ENCODE results near the gene DAAM2. TPM values are rescaled to one million over a fixed set of nuclear protein-coding genes. Genes with fewer than 3 reads are reported as not detected.

Gene DAAM2
- polyA plus RNA-seq, 1 donor: 17.8 TPM

- DNase-seq: no peak
- Histone ChIP-seq H3K4me3 (ENCODE audit: low read length) (no peak overlapping the region), H3K36me3 (ENCODE audit: control insufficient read depth, insufficient read depth, low read length) (peaks cover 22% of the 10 kb centered on the region), H3K27ac (ENCODE audit: low read length) (no peak overlapping the region), H3K4me1 (ENCODE audit: control insufficient read depth, insufficient read depth, low read length) (no peaks in the 10 kb centered on the region), H3K27me3 (ENCODE audit: control insufficient read depth, insufficient read depth, low read length) (no peaks in the 10 kb centered on the region), H3K9me3 (ENCODE audit: control insufficient read depth, low read depth, low read length) (no peaks in the 10 kb centered on the region)
- WGBS (ENCODE audit: insufficient coverage, low lambda C conversion rate): 58% methylated on average over 2 of the region's 4 CpGs
Observed at GRCh38 chr6:39880594-39880993, 88.4 kb downstream of the DAAM2 start.

- no peaks in the 10 kb centered on the region for H3K27me3 ChIP-seq (ENCODE audit: control insufficient read depth, insufficient read depth, low read length)
- no peak overlapping the region for H3K4me3 ChIP-seq (ENCODE audit: low read length)
- H3K36me3 ChIP-seq (ENCODE audit: control insufficient read depth, insufficient read depth, low read length): peaks cover 17% of the 10 kb centered on the region
- H3K4me1 ChIP-seq (ENCODE audit: control insufficient read depth, insufficient read depth, low read length): no peaks in the 10 kb centered on the region
- 100% methylated on average over 2 of the region's 16 CpGs for WGBS (ENCODE audit: insufficient coverage, low lambda C conversion rate)
- peak overlapping the region; percentile 42 for H3K27ac ChIP-seq (ENCODE audit: low read length)
- H3K9me3 ChIP-seq (ENCODE audit: control insufficient read depth, low read depth, low read length): no peaks in the 10 kb centered on the region
- DNase-seq: no peak
Observed at GRCh38 chr6:39881851-39882530, 89.8 kb downstream of the DAAM2 start.

- Histone ChIP-seq H3K4me1 (ENCODE audit: control insufficient read depth, insufficient read depth, low read length) (peaks cover 1% of the 10 kb centered on the region), H3K36me3 (ENCODE audit: control insufficient read depth, insufficient read depth, low read length) (peaks cover 15% of the 10 kb centered on the region), H3K27me3 (ENCODE audit: control insufficient read depth, insufficient read depth, low read length) (no peaks in the 10 kb centered on the region), H3K4me3 (ENCODE audit: low read length) (no peak overlapping the region), H3K9me3 (ENCODE audit: control insufficient read depth, low read depth, low read length) (no peaks in the 10 kb centered on the region), H3K27ac (ENCODE audit: low read length) (peak overlapping the region; percentile 42)
- WGBS (ENCODE audit: insufficient coverage, low lambda C conversion rate): no CpG with 5 or more reads among the region's 8 CpGs
- peak; percentile 57 to 60 for DNase-seq
Observed at GRCh38 chr6:39882531-39882899, 90.3 kb downstream of the DAAM2 start.

- WGBS (ENCODE audit: insufficient coverage, low lambda C conversion rate): no CpG with 5 or more reads among the region's 5 CpGs
- no peak overlapping the region for H3K27ac ChIP-seq (ENCODE audit: low read length)
- peaks cover 5% of the 10 kb centered on the region for H3K4me1 ChIP-seq (ENCODE audit: control insufficient read depth, insufficient read depth, low read length)
- H3K36me3 ChIP-seq (ENCODE audit: control insufficient read depth, insufficient read depth, low read length): peaks cover 8% of the 10 kb centered on the region
- no peaks in the 10 kb centered on the region for H3K27me3 ChIP-seq (ENCODE audit: control insufficient read depth, insufficient read depth, low read length)
- no peak for DNase-seq
- no peak overlapping the region for H3K4me3 ChIP-seq (ENCODE audit: low read length)
- no peaks in the 10 kb centered on the region for H3K9me3 ChIP-seq (ENCODE audit: control insufficient read depth, low read depth, low read length)
Observed at GRCh38 chr6:39884696-39885095, 92.5 kb downstream of the DAAM2 start.

GRCh38 chr6:39885691-39886090 is 93.5 kb downstream of the DAAM2 start:
- H3K27ac ChIP-seq (ENCODE audit: low read length): no peak overlapping the region
- H3K27me3 ChIP-seq (ENCODE audit: control insufficient read depth, insufficient read depth, low read length): no peaks in the 10 kb centered on the region
- DNase-seq: no peak

GRCh38 chr6:39886871-39887270 is 94.7 kb downstream of the DAAM2 start:
- no peaks in the 10 kb centered on the region for H3K27me3 ChIP-seq (ENCODE audit: control insufficient read depth, insufficient read depth, low read length)
- H3K36me3 ChIP-seq (ENCODE audit: control insufficient read depth, insufficient read depth, low read length): peaks cover 3% of the 10 kb centered on the region
- no peak overlapping the region for H3K4me3 ChIP-seq (ENCODE audit: low read length)
- H3K27ac ChIP-seq (ENCODE audit: low read length): no peak overlapping the region
- H3K4me1 ChIP-seq (ENCODE audit: control insufficient read depth, insufficient read depth, low read length): peaks cover 5% of the 10 kb centered on the region
- WGBS (ENCODE audit: insufficient coverage, low lambda C conversion rate): 83% methylated on average over 1 of the region's 2 CpGs
- no peak for DNase-seq
- no peaks in the 10 kb centered on the region for H3K9me3 ChIP-seq (ENCODE audit: control insufficient read depth, low read depth, low read length)

More at GRCh38 chr6:39885691-39886090, 93.5 kb downstream of the DAAM2 start:
- no peak overlapping the region for H3K4me3 ChIP-seq (ENCODE audit: low read length)
- peaks cover 5% of the 10 kb centered on the region for H3K4me1 ChIP-seq (ENCODE audit: control insufficient read depth, insufficient read depth, low read length)
- no CpG with 5 or more reads among the region's 7 CpGs for WGBS (ENCODE audit: insufficient coverage, low lambda C conversion rate)
- H3K36me3 ChIP-seq (ENCODE audit: control insufficient read depth, insufficient read depth, low read length): peaks cover 3% of the 10 kb centered on the region
- no peaks in the 10 kb centered on the region for H3K9me3 ChIP-seq (ENCODE audit: control insufficient read depth, low read depth, low read length)

- peak; percentile 77 to 82 for DNase-seq
- Histone ChIP-seq H3K36me3 (ENCODE audit: control insufficient read depth, insufficient read depth, low read length) (peaks cover 3% of the 10 kb centered on the region), H3K9me3 (ENCODE audit: control insufficient read depth, low read depth, low read length) (no peaks in the 10 kb centered on the region), H3K27me3 (ENCODE audit: control insufficient read depth, insufficient read depth, low read length) (no peaks in the 10 kb centered on the region), H3K4me1 (ENCODE audit: control insufficient read depth, insufficient read depth, low read length) (peaks cover 5% of the 10 kb centered on the region), H3K4me3 (ENCODE audit: low read length) (no peak overlapping the region), H3K27ac (ENCODE audit: low read length) (no peak overlapping the region)
- 60% methylated on average over 2 of the region's 14 CpGs for WGBS (ENCODE audit: insufficient coverage, low lambda C conversion rate)
Observed at GRCh38 chr6:39887692-39888450, 95.7 kb downstream of the DAAM2 start.

GRCh38 chr6:39889229-39889628 is 97.1 kb downstream of the DAAM2 start:
- no peak overlapping the region for H3K4me3 ChIP-seq (ENCODE audit: low read length)
- no peaks in the 10 kb centered on the region for H3K27me3 ChIP-seq (ENCODE audit: control insufficient read depth, insufficient read depth, low read length)
- no peaks in the 10 kb centered on the region for H3K9me3 ChIP-seq (ENCODE audit: control insufficient read depth, low read depth, low read length)
- no peak overlapping the region for H3K27ac ChIP-seq (ENCODE audit: low read length)
- no peak for DNase-seq
- H3K36me3 ChIP-seq (ENCODE audit: control insufficient read depth, insufficient read depth, low read length): peaks cover 3% of the 10 kb centered on the region
- no CpG with 5 or more reads among the region's 2 CpGs for WGBS (ENCODE audit: insufficient coverage, low lambda C conversion rate)
- peaks cover 5% of the 10 kb centered on the region for H3K4me1 ChIP-seq (ENCODE audit: control insufficient read depth, insufficient read depth, low read length)

GRCh38 chr6:39891353-39891752 is 99.2 kb downstream of the DAAM2 start:
- DNase-seq: no peak
- Histone ChIP-seq H3K36me3 (ENCODE audit: control insufficient read depth, insufficient read depth, low read length) (peaks cover 2% of the 10 kb centered on the region), H3K27ac (ENCODE audit: low read length) (no peak overlapping the region), H3K4me1 (ENCODE audit: control insufficient read depth, insufficient read depth, low read length) (peaks cover 5% of the 10 kb centered on the region), H3K9me3 (ENCODE audit: control insufficient read depth, low read depth, low read length) (no peaks in the 10 kb centered on the region), H3K4me3 (ENCODE audit: low read length) (no peak overlapping the region), H3K27me3 (ENCODE audit: control insufficient read depth, insufficient read depth, low read length) (no peaks in the 10 kb centered on the region)
- no CpG with 5 or more reads among the region's 6 CpGs for WGBS (ENCODE audit: insufficient coverage, low lambda C conversion rate)

GRCh38 chr6:39891976-39892375 is 99.8 kb downstream of the DAAM2 start:
- Histone ChIP-seq H3K27ac (ENCODE audit: low read length) (no peak overlapping the region), H3K4me3 (ENCODE audit: low read length) (no peak overlapping the region), H3K4me1 (ENCODE audit: control insufficient read depth, insufficient read depth, low read length) (peaks cover 5% of the 10 kb centered on the region), H3K9me3 (ENCODE audit: control insufficient read depth, low read depth, low read length) (no peaks in the 10 kb centered on the region), H3K36me3 (ENCODE audit: control insufficient read depth, insufficient read depth, low read length) (peaks cover 3% of the 10 kb centered on the region), H3K27me3 (ENCODE audit: control insufficient read depth, insufficient read depth, low read length) (no peaks in the 10 kb centered on the region)
- no peak for DNase-seq
- no CpG with 5 or more reads among the region's 4 CpGs for WGBS (ENCODE audit: insufficient coverage, low lambda C conversion rate)

Data from large intestine (tissue), 3 donors.